Fibroblast of lung (primary cell): Measurements from ENCODE around the gene STIM1. TPM values are rescaled to one million over a fixed set of nuclear protein-coding genes. Genes with fewer than 3 reads are reported as not detected.

ENCODE experiments used
- DNase-seq, 2 donors: peaks; one replicate each; pipeline versions ENCODE4 v3.0.0 to v3.0.0-alpha.2; 2010; ENCODE audit warnings: low read depth in 2 of 2
- H2AFZ ChIP-seq: 2 replicates; pipeline ENCODE4 v1.5.1; 2012; ENCODE audit warnings: low read length, control low read depth, inconsistent platforms
- H3K27ac ChIP-seq: 2 replicates; pipeline ENCODE4 v1.5.1; 2011; ENCODE audit warnings: low read length, control low read depth; ENCODE audit not compliant: insufficient read depth
- H3K27me3 ChIP-seq: 2 replicates; pipeline ENCODE4 v1.5.1; 2011; ENCODE audit warnings: mild to moderate bottlenecking, low read length; ENCODE audit not compliant: control insufficient read depth, insufficient read depth
- H3K36me3 ChIP-seq: 2 replicates; pipeline ENCODE4 v1.5.1; 2011; ENCODE audit warnings: low read length; ENCODE audit not compliant: control insufficient read depth, insufficient read depth
- H3K4me1 ChIP-seq: 2 replicates; pipeline ENCODE4 v1.5.1; 2011; ENCODE audit warnings: low read length; ENCODE audit not compliant: control insufficient read depth, insufficient read depth; ENCODE audit errors: extremely low read depth
- H3K4me2 ChIP-seq: 2 replicates; pipeline ENCODE4 v1.5.1; 2011; ENCODE audit warnings: low read length, control low read depth; ENCODE audit not compliant: insufficient read depth; ENCODE audit errors: extremely low read depth
- H3K4me3 ChIP-seq, 4 experiments: fragments of 200-600 bp in 1 of 4; sonication (generic) in 1 of 4; replicated peaks in 1 of 4; 2 replicates each; pipeline ENCODE4 v1.5.1; 2011 to 2016; ENCODE audit warnings: low read length in 4 of 4, low read depth in 3 of 4, mild to moderate bottlenecking in 3 of 4, control low read depth in 2 of 4, inconsistent platforms in 1 of 4, mixed read lengths in 1 of 4; ENCODE audit not compliant: insufficient read depth in 1 of 4; ENCODE audit errors: control extremely low read depth in 1 of 4
- H3K79me2 ChIP-seq: 2 replicates; pipeline ENCODE4 v1.5.1; 2012; ENCODE audit warnings: mild to moderate bottlenecking, low read length, inconsistent platforms; ENCODE audit not compliant: control insufficient read depth, insufficient read depth
- H3K9ac ChIP-seq: 2 replicates; pipeline ENCODE4 v1.5.1; 2011; ENCODE audit warnings: mild to moderate bottlenecking, low read length, control low read depth; ENCODE audit not compliant: insufficient read depth
- H3K9me3 ChIP-seq: 2 replicates; pipeline ENCODE4 v1.5.1; 2012; ENCODE audit warnings: low read depth, low read length; ENCODE audit not compliant: control insufficient read depth, insufficient read depth
- H4K20me1 ChIP-seq: 2 replicates; pipeline ENCODE4 v1.5.1; 2011; ENCODE audit warnings: low read length; ENCODE audit not compliant: control insufficient read depth, insufficient read depth; ENCODE audit errors: extremely low read depth
- CTCF ChIP-seq, 2 donors: IDR thresholded peaks in 1 of 2; conservative IDR thresholded peaks in 1 of 2; 1 replicate in 1 of 2; 2 replicates in 1 of 2; pipeline ENCODE4 v1.5.1; 2011 to 2012; ENCODE audit warnings: low read length in 2 of 2, control low read depth in 1 of 2, inconsistent platforms in 1 of 2, low read depth in 1 of 2, mild to moderate bottlenecking in 1 of 2
- EZH2 ChIP-seq: IDR thresholded peaks from 2 replicates; pipeline ENCODE4 v1.5.1; 2012; ENCODE audit warnings: low read length, control low read depth, mild to moderate bottlenecking; ENCODE audit errors: missing control alignments
- polyA plus RNA-seq, 2 donors: library from polyadenylated mRNA; depleted of rRNA in 1 of 2; stranded (reverse) in 1 of 2; unstranded in 1 of 2; fragments of >200 nt; gene quantifications; 2 replicates each; pipeline ENCODE4 v1.2.1, GENCODE V29; 2011 to 2012; ENCODE audit warnings: missing spikeins in 1 of 2
- total RNA-seq: library from RNA; depleted of rRNA; stranded (reverse); fragments of >200 nt; gene quantifications from 2 replicates; pipeline ENCODE4 v1.2.1, GENCODE V29; 2014

Gene STIM1
- total and polyA plus RNA-seq, 2 donors (not counting 1 experiment from before 2014, with no cell fraction given) = 38.1 to 44.6 TPM

DNA sequence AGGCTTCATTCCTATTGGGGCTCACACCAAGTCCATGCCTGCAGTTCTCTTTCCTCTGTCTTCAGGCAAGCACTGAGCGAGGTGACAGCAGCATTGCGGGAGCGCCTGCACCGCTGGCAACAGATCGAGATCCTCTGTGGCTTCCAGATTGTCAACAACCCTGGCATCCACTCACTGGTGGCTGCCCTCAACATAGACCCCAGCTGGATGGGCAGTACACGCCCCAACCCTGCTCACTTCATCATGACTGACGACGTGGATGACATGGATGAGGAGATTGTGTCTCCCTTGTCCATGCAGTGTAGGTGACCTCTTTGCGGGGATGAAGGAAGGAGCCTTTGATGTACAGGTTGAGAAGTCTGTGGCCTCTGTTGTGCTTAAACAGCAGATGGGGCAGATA lies 227.7 kb downstream of the STIM1 start:
- Histone ChIP-seq H3K9me3 (no peaks in the 10 kb centered on the region), H2AFZ (no peak overlapping the region), H3K27ac (no peak overlapping the region), H3K4me3 (no peak overlapping the region), H3K4me1 (no peaks in the 10 kb centered on the region), H3K9ac (no peak overlapping the region), H4K20me1 (no peaks in the 10 kb centered on the region), H3K36me3 (peaks cover 2% of the 10 kb centered on the region), H3K79me2 (no peaks in the 10 kb centered on the region), H3K27me3 (no peaks in the 10 kb centered on the region), H3K4me2 (no peak overlapping the region)
- DNase-seq = no peak
- TF ChIP-seq CTCF (conservative IDR thresholded peaks at IDR 0.05 in 1 of 2, IDR thresholded peaks at IDR 0.05 in 1 of 2; ENCODE audit: low read depth in 1 of 2, low read length in 2 of 2) (no peak), EZH2 (no peak)

DNA sequence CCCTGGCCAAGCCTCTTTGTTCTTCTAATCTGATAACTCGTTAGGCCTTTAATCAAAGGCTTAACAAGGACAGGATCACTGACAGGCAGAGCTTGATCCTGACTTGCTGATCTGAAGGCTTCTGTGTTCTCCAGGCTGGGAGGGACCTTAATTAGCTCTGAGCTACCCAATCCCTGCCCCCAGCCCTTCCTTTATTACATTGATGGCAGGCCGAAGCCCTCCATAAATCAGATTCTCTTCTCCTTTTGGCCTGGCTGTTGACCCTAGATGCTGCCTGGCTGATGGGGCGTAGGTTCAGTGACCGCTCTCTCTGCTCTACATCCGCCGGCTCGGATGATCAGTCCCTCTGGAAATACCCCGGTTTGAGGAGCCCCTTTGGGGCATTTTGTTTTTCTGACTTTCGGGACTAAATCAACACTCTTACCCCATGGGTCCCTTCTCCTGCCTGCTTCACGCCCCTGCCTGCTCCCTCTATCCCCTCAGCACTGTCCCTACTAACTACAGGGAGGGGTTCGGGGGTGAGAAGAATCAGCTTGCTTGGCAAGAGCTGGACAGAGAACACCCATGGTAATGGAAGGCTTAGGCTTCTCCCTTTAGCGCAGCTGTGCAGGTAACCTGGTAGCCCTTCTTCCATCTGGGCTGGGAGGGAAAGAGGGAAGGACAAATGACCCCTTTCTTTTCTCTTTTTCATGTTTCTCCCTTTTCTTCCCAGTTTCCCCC lies 229.1 kb downstream of the STIM1 start:
- Histone ChIP-seq H3K4me2 (no peak overlapping the region), H4K20me1 (no peaks in the 10 kb centered on the region)

GRCh38 chr11:4085575-4085974 lies 230.1 kb downstream of the STIM1 start:
- no peak overlapping the region for H2AFZ ChIP-seq
- DNase-seq = no peak
- no peak overlapping the region for H3K4me3 ChIP-seq
- no peaks in the 10 kb centered on the region for H4K20me1 ChIP-seq
- H3K36me3 ChIP-seq = peaks cover 2% of the 10 kb centered on the region
- no peak overlapping the region for H3K9ac ChIP-seq
- no peaks in the 10 kb centered on the region for H3K9me3 ChIP-seq
- H3K4me2 ChIP-seq = no peak overlapping the region
- TF ChIP-seq CTCF (conservative IDR thresholded peaks at IDR 0.05 in 1 of 2, IDR thresholded peaks at IDR 0.05 in 1 of 2; ENCODE audit: low read depth in 1 of 2, low read length in 2 of 2) (no peak), EZH2 (no peak)
- no peaks in the 10 kb centered on the region for H3K4me1 ChIP-seq
- H3K27me3 ChIP-seq = no peaks in the 10 kb centered on the region
- H3K27ac ChIP-seq = no peak overlapping the region
- no peaks in the 10 kb centered on the region for H3K79me2 ChIP-seq

More for the DNA sequence above, 229.1 kb downstream of the STIM1 start:
- no peaks in the 10 kb centered on the region for H3K9me3 ChIP-seq
- no peak overlapping the region for H3K9ac ChIP-seq
- TF ChIP-seq EZH2 (no peak), CTCF (conservative IDR thresholded peaks at IDR 0.05 in 1 of 2, IDR thresholded peaks at IDR 0.05 in 1 of 2; ENCODE audit: low read depth in 1 of 2, low read length in 2 of 2) (no peak)
- H3K4me3 ChIP-seq = no peak overlapping the region
- H3K27me3 ChIP-seq = no peaks in the 10 kb centered on the region
- H3K79me2 ChIP-seq = no peaks in the 10 kb centered on the region
- H3K27ac ChIP-seq = no peak overlapping the region
- no peak for DNase-seq
- H3K36me3 ChIP-seq = peaks cover 2% of the 10 kb centered on the region
- H2AFZ ChIP-seq = no peak overlapping the region
- no peaks in the 10 kb centered on the region for H3K4me1 ChIP-seq
